GM18858 (cell line): Measurements from ENCODE around the gene PHLDA1.

Source experiments
- ATAC-seq: cut with Tn5 transposase; IDR thresholded peaks from one replicate; pipeline ENCODE4 v1.9.1; 2021; ENCODE audit not compliant: unreplicated experiment

PHLDA1 gene

DNA sequence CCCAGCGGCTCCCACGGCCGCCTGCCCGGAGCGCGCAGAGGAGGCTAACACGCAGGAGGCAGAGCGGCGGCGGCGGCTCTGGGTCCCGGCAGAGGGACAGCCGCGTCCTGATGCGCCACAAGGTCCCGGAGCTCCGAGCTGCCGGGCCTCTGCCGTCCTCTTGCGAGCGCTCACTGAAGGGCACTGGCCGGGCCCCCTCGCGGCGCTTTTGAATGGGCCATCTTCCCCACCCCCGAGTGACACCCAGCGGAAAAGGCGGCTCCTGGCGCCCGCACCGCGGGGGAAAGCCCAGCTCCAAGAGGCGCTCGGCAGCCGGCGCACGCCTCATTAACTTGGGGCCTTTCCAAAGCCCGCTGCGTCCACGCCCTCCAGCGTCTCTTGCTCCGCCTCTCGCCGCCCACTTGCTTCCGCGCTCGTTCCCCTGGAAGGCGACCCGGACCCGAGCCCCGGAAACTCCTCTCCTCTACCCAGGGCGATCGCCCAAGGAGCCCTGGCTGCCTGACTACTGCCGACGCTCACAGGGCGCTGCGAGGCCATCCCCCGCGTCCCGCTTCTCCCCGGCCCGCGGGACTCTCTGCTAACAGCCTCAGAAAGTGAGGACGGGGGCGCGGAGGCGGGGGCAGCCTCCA, at the start of gene PHLDA1:
Gene PHLDA1 (minus strand): TSS at position 363 of the 629 bp plus-strand sequence.
- peak; percentile 77 for ATAC-seq

DNA sequence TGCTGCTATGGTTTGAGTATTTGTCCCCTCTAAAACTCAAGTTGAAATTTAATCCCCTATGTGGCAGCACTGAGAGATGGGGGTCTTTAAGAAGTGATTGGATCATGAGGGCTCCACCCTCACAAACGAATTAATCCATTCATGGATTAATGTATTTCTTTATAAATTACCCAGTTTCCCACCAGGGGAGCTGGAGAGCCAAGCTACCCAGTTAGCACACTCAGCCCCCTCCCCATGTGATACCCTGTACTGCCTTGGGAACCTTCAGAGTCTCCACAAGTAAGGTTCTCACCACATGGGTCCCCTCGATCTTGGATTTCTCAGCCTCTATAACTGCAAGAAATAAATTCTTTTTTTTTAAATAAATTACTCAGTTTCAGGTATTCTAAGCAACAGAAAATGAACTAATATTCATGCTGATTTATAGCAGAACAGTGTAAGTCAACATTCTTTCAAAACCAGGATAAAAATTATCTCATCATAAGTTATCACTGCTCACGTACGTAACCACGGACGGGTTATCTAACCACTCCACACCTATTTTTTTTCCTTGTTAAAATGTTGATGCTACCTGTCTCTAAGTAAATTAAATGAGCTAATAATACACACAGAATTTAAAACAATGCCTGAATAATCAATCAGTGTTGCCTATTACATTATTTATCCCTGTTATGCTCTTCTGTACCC, 49.3 kb upstream of the PHLDA1 start:
- no peak for ATAC-seq

DNA sequence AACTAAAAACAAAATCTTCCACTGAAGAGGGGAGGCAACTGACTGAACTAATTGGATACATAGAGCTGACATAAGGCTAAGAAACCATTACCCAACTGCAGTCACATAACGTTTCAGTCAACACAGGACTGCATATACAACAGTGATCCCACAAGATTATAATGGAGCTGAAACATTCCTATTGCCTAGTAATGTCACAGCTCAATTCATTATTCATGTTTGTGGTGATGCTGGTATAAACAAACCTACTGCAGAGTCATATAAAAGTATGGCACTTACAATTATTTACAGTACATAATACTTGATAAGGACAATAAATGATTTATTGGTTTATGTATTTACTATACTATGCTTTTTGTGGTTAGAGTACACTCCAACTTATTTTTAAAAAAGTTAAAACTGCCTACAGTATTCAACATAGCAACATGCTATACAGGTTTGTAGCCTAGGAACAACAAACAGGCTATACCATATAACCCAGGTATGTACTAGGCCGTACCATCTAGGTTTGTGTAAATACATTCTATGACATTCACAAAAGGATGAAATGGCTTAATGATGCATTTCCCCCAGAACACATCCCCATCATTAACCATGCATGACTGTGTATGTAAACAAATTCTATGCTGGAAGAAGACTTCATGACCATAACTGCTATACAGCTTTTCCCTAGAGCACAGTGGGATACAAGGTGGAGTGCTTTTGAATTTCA, 48.6 kb upstream of the PHLDA1 start:
- ATAC-seq, result no peak

DNA sequence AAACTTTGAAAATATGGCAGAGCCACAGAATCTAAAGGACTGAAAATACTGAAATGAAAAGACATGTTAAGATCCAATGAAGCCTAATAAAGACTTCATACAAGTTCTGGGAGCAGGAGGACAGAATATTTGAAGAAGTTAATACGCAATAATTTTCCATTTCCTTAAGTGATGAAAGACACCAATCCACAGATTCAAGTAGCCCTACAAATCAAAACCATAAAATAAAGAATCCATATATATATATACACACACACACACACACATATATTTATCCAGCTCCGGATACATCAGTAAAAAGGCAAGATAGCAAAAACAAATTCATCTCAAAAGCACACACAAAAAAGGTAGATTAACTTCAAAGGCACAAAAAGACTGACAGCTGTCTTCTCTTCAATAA, 47.2 kb upstream of the PHLDA1 start:
- ATAC-seq, result no peak

DNA sequence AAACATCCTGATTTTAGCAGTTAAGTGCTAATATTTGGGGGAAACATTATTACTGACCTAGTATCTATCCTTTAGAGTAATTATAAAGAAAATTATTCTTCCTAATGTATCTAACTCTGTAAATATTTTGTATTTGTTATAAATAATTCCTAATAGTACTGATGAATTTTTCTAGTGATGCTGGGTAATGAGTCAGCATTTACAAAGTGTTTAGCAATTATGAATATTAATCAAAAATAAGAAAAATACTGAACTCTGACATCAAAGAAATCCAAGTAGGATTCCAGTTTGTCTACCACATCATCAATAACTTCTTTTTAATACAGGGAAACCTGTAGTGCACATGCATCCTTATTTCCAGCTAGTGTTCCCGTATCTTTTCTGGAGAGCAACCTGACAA, 43.9 kb upstream of the PHLDA1 start:
- no peak for ATAC-seq

DNA sequence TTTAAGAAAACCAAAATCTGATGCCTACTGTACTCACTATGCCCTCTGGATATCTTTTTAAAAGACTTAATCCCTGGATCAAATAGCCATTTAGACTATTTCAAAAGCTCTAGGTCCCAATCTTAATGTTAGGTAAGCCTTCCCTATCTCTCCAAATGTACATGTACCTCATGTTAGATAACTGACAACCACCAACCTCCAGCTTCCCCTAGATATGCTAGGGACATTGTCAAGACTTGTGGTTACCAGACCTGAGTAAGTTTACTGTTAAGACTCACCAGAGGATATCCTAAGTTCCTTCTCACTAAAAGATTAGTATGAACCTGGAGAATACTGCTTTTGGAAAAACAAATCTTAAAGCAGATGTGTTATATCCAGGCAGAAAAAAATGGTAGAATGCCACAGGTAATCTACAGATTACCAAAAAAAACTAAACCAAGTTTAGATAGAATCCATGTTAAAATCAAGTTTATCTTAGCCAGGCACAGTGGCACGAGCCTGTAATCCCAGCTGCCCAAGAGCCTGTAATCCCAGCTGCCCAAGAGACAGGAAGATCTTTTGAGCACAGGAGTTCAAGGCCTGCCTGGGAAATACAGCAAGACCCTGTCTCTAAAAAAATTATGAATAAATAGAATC, 43.2 kb upstream of the PHLDA1 start:
- ATAC-seq, result no peak

DNA sequence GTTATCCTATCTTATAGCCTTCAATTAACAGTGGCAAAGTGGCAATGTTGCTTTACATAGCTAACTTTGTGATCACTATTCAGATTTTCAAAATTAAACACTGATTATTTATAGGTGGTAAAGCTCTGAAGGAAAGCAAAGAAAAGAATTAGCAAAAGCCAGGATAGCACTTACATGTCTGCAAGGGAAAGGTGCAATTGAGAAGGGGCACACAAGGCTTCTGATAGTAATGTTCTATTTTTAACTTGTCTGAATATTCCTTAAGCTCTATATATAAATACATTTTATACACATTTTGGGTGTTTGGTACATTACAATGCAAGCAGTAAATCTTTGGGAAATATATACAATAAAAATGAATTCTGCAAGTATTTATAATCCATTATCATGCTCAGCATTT, 42.0 kb upstream of the PHLDA1 start:
- ATAC-seq, result no peak

DNA sequence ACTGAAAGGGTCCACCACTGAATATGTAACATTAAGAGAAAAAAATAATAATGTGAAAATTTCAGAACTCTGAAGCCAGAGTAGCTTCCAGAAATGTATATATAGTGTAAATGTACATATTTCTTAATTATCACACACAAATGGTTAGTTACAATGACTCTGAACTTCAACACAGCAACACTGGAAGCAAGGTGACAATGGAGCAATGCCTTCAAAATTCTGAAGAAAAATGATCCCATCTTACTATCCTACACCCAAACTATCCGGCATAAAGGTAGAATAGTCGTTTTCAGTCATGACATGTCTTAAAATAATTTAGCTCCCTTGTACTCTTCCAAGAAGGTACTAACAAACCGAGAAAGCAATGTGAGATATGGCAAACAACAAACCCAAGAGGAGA, 41.0 kb upstream of the PHLDA1 start:
- no peak for ATAC-seq

DNA sequence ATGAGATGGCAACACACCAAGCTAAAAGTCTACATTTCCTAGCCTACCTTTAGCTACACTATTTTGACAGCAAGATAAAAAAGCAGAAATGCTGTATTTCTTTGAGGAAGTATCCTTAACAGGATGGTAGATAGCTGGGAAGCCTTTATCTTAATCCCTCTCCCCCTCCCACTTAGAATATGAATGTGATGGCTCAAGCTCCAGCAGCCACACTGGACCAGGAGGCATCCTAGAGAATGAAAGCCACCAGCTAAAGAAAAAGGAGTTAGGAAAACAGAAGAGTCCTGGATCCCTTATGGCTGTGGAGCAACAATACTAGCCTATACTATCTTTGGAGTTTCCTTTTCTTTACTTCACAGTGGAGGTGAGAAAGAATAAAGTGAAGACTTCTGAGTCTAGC, 37.8 kb upstream of the PHLDA1 start:
- no peak for ATAC-seq

DNA sequence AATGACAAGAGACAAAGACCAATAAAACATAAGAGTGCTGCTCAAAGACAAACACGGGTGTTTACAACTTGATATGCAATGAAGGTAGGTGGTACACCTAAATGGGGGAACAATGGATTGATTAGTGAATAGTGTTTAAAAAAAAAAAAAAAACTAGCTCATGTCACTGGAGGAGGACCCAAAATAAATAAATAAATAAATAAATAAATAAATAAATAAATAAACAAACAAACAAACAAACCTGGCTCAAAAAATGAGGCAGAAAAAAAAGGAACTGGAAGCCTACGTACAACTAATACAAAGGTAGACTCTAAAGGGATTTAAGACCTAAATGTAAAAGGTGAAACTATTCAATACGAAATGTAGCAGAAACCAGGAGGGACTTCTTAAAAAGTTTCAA, 34.3 kb upstream of the PHLDA1 start:
- no peak for ATAC-seq

DNA sequence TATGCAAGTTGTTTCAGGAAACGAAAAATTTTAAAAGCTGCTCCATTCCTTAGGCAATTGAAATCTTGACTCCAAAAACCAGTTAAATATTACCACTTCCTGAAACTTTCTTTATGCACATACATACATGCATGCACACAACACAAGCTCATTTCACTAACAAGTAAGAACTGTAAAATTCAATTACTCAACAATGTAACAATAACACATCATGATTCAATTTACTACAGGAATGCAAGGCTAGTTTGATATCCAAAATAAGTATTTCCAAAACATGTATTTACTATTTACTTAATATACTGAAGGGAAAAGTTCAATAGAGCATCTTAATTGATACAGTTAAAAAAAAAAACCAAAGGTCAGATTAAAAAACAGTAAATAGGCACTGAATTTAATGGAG, 33.3 kb upstream of the PHLDA1 start:
- no peak for ATAC-seq

DNA sequence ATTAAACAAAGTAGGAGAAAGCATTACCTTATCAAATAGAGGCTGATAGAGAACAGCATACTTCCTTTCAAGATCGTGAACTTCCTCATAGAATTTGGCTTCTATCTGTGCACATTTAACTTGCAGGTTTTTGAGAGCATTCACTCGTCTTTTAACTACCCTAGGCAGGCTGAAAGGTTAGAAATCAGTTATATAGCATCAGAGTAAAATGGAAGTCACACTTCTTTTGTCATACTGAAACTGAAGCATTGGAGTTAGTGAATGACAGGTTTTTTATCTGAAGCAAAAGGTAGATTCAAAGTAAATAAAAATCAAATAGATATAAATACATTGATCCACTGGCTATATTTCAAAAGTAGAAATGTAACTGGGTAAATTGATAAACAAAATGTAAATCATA, 28.5 kb upstream of the PHLDA1 start:
- no peak for ATAC-seq

DNA sequence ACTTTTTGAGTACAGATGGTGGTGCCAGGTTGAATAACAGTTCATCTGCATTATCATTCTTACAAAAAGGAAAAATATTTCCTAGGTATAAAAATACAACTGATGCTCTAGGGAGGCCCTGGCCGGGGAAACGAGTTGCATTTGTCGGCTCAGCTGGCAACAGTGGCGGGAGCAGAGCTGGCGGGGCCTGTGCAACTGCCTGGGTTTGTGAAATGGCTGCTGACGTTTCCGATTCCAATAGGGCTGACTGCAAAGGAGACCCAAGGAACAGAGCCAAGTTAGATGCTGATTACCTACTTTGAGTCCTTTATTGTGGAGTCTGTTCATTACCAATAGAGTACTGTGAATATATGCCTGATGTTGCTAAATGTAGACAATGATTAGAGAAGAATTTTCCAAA, 25.8 kb upstream of the PHLDA1 start:
- no peak for ATAC-seq

DNA sequence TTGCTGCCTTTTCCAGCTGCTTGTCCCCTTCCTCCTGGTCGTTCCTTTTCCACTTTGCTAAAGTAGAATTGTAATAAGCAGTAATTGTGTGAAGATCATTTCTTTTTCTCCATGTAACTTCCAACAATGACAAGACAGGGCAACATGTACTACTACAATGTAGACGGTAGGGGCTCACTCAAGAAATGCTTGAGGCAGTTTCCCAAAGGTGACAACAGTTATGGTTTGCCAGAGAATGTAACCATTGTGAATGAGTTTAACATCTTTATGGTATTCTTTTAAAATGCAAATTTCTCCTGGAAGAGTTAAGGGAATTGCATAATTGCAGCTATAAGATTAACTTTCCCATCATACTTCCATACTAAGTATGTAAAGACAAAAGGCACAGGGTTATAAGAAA, 23.8 kb upstream of the PHLDA1 start:
- ATAC-seq, result no peak

DNA sequence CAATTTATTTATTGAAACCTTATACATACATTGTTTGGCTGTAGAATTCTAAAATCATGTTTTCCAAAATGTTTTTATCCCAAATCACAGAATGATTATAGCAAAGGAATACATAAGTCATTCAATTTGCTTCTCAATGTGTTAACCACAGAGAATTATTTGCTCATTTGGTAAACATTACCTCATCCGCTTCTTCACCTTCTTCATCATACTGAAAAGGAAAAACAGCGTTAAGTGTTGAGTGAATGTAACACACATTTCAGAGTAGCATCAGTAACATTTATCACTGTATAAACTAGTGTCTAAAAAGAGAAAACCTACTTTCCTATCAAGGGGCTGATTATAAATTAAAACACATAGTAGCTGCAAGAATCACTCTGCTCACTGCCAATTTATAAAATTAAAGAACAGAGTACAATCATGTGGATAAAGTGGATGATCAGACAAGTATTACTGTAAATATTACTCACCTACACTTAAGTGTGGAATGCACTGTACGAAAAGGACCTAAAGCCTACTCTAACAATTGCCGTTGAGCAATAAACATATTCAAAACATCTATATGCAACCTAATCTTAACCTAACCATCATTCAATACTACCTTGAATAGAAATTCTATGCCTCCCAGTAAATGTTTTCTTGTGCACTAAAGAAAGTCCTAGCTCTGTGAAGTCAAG, 18.1 kb upstream of the PHLDA1 start:
- ATAC-seq, result no peak

DNA sequence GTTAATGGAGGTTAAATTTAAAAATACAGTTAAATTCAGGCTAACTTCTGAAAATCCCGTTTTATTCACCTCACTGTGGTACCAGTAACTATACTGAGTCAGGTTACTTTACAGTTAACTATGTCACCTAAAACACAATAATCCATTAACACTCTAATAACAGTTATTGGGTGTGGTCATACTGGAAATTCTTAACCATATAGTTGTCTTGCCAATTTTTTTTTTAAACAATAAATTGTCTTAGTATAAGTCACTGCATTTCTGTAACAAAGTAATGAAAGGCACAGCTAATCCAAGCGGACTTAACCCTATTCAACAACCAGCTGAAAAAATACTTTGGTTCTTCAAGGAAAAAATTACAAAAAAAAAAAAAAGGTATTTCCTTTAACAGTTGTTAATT, 16.2 kb upstream of the PHLDA1 start:
- ATAC-seq, result no peak

DNA sequence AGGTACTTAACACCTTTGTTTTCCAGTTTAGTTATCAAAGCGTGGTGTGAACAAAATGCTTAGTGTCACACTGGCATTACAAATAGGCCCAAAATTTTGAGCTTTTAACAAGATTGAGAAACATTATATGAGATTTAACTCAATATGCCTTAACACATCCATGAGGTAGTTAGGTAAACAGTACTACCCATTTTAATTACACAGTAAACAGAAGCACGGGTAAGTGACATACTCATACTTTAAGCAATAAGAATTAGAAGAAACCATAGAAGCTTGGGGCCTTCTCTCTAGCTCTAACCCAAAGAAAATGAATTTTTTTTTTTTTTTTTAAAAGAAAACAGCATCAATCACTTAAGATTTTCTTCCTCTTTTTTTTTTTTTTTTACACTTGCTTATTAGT, 15.5 kb upstream of the PHLDA1 start:
- no peak for ATAC-seq

DNA sequence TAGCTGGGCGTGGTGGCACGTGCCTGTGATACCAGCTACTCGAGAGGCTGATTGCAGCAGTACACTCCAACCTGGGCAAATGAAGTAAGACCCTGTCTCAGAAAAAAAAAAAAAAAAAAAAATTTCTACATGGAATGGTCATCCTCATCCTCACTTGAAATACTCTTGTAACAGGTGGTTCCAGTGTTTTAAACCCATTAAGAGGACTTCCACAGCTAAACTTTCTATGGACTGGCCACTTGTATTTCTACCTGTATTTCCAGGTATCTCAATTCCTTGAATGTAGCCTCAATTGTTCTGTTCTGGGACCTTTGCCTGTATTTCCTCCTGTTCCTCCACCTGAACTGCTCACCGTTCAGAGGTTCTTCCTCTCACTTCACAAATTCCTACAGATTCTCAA, 11.8 kb upstream of the PHLDA1 start:
- no peak for ATAC-seq

DNA sequence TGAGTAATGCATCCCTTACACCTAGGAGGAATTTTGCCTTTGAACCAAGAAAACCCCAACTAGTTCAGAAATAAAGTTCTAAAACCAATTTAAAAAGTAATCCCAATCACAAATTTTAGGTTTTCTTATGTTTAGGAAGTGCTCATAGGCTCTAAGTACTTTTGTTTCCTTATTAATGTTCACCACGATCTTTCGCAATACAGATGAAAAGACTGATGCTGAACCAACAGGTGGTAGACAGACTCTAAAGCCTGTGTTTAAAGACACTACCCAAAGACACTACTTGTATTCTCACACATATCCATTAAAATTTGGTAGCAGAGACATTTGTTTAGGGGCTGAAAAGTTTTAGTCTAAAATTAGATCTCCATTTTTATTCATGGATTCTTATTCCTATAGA, 10.6 kb upstream of the PHLDA1 start:
- ATAC-seq, result no peak

DNA sequence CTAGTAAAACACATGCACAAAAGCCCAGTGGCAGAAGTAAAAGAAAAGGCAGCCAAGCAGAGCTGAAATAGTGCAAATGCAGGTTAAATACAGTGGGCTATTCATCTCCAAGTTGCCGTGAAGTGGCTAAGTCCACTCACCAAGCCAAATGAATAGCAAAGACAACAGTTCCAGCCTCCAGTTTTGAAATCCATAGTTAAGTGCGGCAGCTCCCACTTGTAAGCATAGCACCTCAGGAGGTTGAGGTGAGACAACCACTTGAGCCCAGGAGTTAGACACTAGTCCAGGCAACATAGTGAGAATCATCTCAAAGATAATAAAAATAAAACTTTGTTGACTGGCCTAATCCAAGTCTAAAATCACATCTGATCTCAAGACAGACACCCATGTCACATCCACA, 9.8 kb upstream of the PHLDA1 start:
- no peak for ATAC-seq

DNA sequence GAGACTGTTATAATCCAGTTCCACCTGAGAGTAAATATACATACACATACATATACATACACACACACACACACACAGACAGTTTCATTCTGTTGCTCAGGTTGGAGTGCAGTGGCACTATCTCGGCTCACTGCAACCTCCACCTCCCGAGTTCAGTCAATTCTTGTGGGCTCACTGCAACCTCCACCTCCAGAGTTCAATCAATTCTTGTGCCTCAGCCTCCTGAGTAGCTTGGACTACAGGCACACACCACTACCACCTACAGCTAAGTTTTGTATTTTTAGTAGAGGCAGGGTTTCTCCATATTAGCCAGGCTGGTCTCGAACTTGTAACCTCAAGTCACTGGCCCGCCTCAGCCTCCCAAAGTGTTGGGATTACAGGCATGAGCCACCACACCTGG, 8.9 kb upstream of the PHLDA1 start:
- ATAC-seq, result no peak
